CD4-positive, alpha-beta memory T cell (primary cell): Measurements from ENCODE around the gene DDIAS. TPM values are rescaled to one million over a fixed set of nuclear protein-coding genes. Genes with fewer than 3 reads are reported as not detected.
A peak's percentile ranks its signal among the peaks of the same experiment; 100 is the strongest.
"Not testable (repeated sequence)": the region's sequence is repeated elsewhere in the genome, so short reads cannot be mapped to it uniquely, and the experiment has no call there.

Source experiments
- CTCF ChIA-PET: fragments of 350-600 bp; sonication (Branson Sonifier 250); formaldehyde crosslinking; loops from one replicate; lab custom pipeline; 2021; ENCODE audit warnings: inconsistent platforms; ENCODE audit not compliant: partially characterized antibody; lab: Charles Lee
- POLR2A ChIA-PET: fragments of 350-600 bp; sonication (Branson Sonifier 250); formaldehyde crosslinking; loops from one replicate; lab custom pipeline; 2021; ENCODE audit not compliant: partially characterized antibody; lab: Charles Lee
- DNase-seq, 5 donors: peaks; one replicate each; pipeline versions ENCODE4 v3.0.0 to v3.0.0-alpha.2; 2020 to 2022; ENCODE audit warnings: mixed read lengths in 1 of 5
- H3K27ac ChIP-seq: one replicate; pipeline ENCODE4 v1.7.0; 2013; ENCODE audit warnings: low read depth, low read length
- H3K27me3 ChIP-seq: 2 replicates; pipeline ENCODE4 v1.7.0; 2013; ENCODE audit warnings: mild to moderate bottlenecking, low read length, moderate library complexity; ENCODE audit not compliant: insufficient read depth
- H3K36me3 ChIP-seq: 2 replicates; pipeline ENCODE4 v1.7.0; 2013; ENCODE audit warnings: mild to moderate bottlenecking, low read length, moderate library complexity; ENCODE audit not compliant: insufficient read depth
- H3K4me1 ChIP-seq: 2 replicates; pipeline ENCODE4 v1.7.0; 2013; ENCODE audit warnings: mild to moderate bottlenecking, low read length, moderate library complexity; ENCODE audit not compliant: insufficient read depth
- H3K4me3 ChIP-seq, 2 donors: one replicate each; pipeline ENCODE4 v1.7.0; 2013; ENCODE audit warnings: low read length in 2 of 2, mild to moderate bottlenecking in 1 of 2
- H3K9me3 ChIP-seq, 2 donors: one replicate each; pipeline ENCODE4 v1.7.0; 2013; ENCODE audit warnings: low read length in 2 of 2, control low read depth in 1 of 2; ENCODE audit not compliant: control insufficient read depth in 1 of 2
- H3K27ac Mint-ChIP-seq, 7 donors: one replicate each; pipeline ENCODE4 v1.8.0; 2020 to 2021; ENCODE audit warnings: mixed read lengths in 7 of 7, mild to moderate bottlenecking in 6 of 7, inconsistent platforms in 3 of 7, moderate library complexity in 3 of 7
- H3K27me3 Mint-ChIP-seq, 2 donors: one replicate each; pipeline ENCODE4 v1.8.0; 2020 to 2021; ENCODE audit warnings: mixed read lengths in 2 of 2
- H3K36me3 Mint-ChIP-seq, 2 donors: one replicate each; pipeline ENCODE4 v1.8.0; 2020 to 2021; ENCODE audit warnings: mixed read lengths in 2 of 2, inconsistent platforms in 1 of 2, mild to moderate bottlenecking in 1 of 2
- H3K4me1 Mint-ChIP-seq, 4 donors: one replicate each; pipeline ENCODE4 v1.8.0; 2020 to 2021; ENCODE audit warnings: mixed read lengths in 4 of 4, mild to moderate bottlenecking in 1 of 4
- H3K4me3 Mint-ChIP-seq, 8 donors: one replicate each; pipeline ENCODE4 v1.8.0; 2020 to 2021; ENCODE audit warnings: mixed read lengths in 8 of 8, mild to moderate bottlenecking in 7 of 8, moderate library complexity in 6 of 8, inconsistent platforms in 3 of 8
- H3K9me3 Mint-ChIP-seq, 8 donors: one replicate each; pipeline ENCODE4 v1.8.0; 2020 to 2021; ENCODE audit warnings: mixed read lengths in 8 of 8, mild to moderate bottlenecking in 5 of 8, inconsistent platforms in 3 of 8, moderate library complexity in 1 of 8
- intact Hi-C: fragments of 100-400 bp; cut with micrococcal nuclease; formaldehyde crosslinking; loops from one replicate; pipeline ENCODE4 v1.15.1; 2023
- polyA plus RNA-seq, 2 donors: library from polyadenylated mRNA; unstranded; fragments of 300-500 nt; fragmentation: Illumina TruSeq; gene quantifications; one replicate each; pipeline ENCODE4 v1.2.3, GENCODE V29; 2021
- total RNA-seq, 2 experiments: library from RNA; stranded (reverse); gene quantifications; one replicate each; pipeline ENCODE4 v1.2.3, GENCODE V29; 2021

Gene DDIAS
- total and polyA plus RNA-seq, 4 experiments from 2014 or later = 0.67 to 2.4 (median 0.86) TPM; not detected in 1

DNA sequence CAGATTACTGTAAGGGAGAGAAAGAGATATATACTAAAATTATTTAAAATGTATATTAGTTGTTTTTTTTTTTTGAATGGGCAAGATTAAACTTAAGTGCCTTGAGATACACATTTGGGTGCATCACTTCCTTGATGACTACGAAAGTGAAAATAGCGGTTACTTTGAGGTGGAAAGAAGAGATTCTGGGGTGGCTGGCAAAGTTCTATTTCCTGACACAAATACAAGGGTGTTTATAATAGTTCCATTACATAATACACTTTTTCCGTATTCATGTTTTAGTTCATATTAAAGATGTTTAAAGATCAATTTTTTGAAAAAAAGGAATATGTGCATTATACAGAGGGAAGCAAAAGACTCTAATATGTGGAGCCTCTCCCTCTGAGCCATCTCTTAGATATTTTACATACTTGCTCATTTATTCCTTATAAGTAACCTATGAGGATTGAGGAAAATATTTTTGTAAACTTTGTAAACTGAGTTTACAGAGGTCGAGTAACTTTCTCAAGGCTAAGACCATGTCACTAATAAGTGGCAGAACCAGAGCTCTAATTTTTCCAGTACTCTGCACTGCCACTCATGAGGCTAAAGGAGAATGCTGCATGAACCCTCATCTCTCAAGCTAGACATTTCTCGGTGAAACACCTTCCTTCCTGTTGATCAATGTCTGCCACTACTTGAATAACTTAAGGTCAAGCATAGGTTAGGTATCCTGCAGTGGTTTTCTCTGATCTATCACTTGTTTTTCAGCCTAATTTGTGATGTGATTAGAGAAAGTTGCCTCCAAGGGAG lies 58.6 kb downstream of the DDIAS start:
- Mint-ChIP-seq H3K9me3 (peaks cover 0 to 14% (median 6%) of the 10 kb centered on the region in 8 donors), H3K27ac (peak overlapping the region; percentile 86 to 96 (median 95)), H3K27me3 (no peaks in the 10 kb centered on the region), H3K4me3 (peak overlapping the region; percentile 60 to 89 (median 80)), H3K4me1 (peaks cover 57 to 88% (median 74%) of the 10 kb centered on the region in 4 donors), H3K36me3 (peaks cover 4 to 12% of the 10 kb centered on the region in 2 donors)
- H3K27ac ChIP-seq = peak overlapping the region; percentile 55
- H3K4me3 ChIP-seq = peak overlapping the region; percentile 13 to 39
- ChIA-PET CTCF (interaction anchor here (0.7 to 2.2 kb wide), 11 partner anchors 11 to 196 kb away, joined by 3 to 9 read pairs (median 4); partner anchors contain the start of gene PRCP), POLR2A (interaction anchor here (0.8 to 7.9 kb wide), 23 partner anchors 10 to 234 kb away, joined by 3 to 92 read pairs (median 6); partner anchors contain the start of genes ANKRD42, DDIAS, PCF11 and PRCP)
- DNase-seq = peak; percentile 77 to 85 (median 82)
- intact Hi-C loops = loop anchor here (1.0 to 2.0 kb wide), 6 partner anchors 11 to 196 kb away; partner anchors contain the start of genes DDIAS and RAB30
- no peaks in the 10 kb centered on the region for H3K36me3 ChIP-seq
- no peaks in the 10 kb centered on the region for H3K9me3 ChIP-seq
- H3K4me1 ChIP-seq = peaks cover 75% of the 10 kb centered on the region
- H3K27me3 ChIP-seq = no peaks in the 10 kb centered on the region

DNA sequence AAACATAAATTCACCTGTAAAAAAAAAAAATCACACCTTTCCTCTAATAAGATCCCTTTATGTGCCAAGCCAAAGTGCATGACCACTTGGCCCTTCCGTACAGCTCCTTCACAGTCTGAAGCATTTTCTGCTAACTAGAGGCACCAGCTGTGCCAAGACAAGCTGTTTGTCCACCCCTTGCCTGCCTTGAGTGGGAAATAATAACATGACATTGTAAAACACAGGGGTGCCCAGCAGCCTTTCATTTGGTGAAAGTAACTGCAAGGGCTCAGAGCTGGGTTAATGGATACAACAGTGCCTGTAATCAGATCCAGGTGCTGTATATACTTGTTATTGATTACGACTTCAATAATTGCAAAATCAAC lies 59.2 kb downstream of the DDIAS start:
- H3K4me1 Mint-ChIP-seq = peaks cover 57 to 88% (median 74%) of the 10 kb centered on the region in 4 donors
- H3K9me3 Mint-ChIP-seq = peaks cover 0 to 8% (median 2%) of the 10 kb centered on the region in 8 donors
- peak overlapping the region; percentile 86 to 96 (median 95) for H3K27ac Mint-ChIP-seq
- peak overlapping the region in 1 of 2 donors; percentile 39 for H3K4me3 ChIP-seq
- H3K4me3 Mint-ChIP-seq = peak overlapping the region; percentile 60 to 89 (median 80)
- H3K9me3 ChIP-seq = no peaks in the 10 kb centered on the region
- DNase-seq = peak in 1 of 5 donors; percentile 36
- CTCF ChIA-PET = interaction anchor here (0.7 to 2.2 kb wide), 11 partner anchors 11 to 195 kb away, joined by 3 to 9 read pairs (median 3); partner anchors contain the start of gene PRCP
- intact Hi-C loops = loop anchor here (1.0 to 2.0 kb wide), 6 partner anchors 11 to 196 kb away; partner anchors contain the start of genes DDIAS and RAB30
- no peaks in the 10 kb centered on the region for H3K27me3 Mint-ChIP-seq
- peaks cover 69% of the 10 kb centered on the region for H3K4me1 ChIP-seq
- no peaks in the 10 kb centered on the region for H3K36me3 ChIP-seq
- peak overlapping the region; percentile 55 for H3K27ac ChIP-seq
- H3K36me3 Mint-ChIP-seq = peaks cover 0 to 7% of the 10 kb centered on the region in 2 donors
- POLR2A ChIA-PET = interaction anchor here (0.8 to 7.9 kb wide), 23 partner anchors 10 to 233 kb away, joined by 3 to 92 read pairs (median 6); partner anchors contain the start of genes ANKRD42, DDIAS, PCF11 and PRCP
- no peaks in the 10 kb centered on the region for H3K27me3 ChIP-seq

DNA sequence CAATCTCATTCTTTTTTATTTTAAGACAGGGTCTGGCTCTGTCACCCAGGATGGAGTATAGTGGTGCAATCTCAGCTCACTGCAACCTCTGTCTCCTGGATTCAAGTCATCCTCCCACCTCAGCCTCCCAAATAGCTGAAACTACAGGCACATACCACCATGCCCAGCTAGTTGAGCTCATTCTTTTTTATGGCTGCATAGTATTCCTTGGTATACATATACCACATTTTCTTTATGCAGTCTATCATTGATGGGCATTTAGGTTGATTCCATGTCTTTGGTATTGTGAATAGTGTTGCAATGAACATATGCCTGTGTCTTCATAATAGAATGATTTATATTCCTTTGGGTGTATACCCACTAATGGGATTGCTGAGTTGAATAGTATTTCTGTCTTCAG lies 60.5 kb downstream of the DDIAS start:
- H3K4me3 Mint-ChIP-seq = peak overlapping the region in 2 of 8 donors; percentile 41 to 68

DNA sequence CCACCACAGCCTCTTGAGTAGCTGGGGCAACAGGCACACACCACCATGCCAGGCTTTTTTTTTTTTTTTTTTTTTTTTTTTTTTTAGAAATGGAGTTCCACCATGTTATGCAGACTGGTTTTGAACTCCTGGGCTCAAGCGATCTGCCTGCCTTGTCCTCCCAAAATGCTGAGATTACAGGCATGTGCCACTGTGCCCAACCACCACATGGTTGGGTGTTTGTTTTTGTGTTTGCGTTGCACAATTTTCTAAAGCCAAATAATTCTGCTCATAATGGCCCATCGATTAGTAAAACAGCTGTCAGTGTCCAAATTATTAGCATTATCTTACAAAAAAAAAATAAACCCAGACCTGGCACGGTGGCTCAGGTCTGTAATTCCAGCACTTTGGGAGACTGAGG lies 65.8 kb downstream of the DDIAS start:
- peaks cover 14% of the 10 kb centered on the region for H3K4me1 ChIP-seq
- Mint-ChIP-seq H3K4me1 (peaks cover 26 to 56% (median 33%) of the 10 kb centered on the region in 4 donors), H3K36me3 (peaks cover 0 to 4% of the 10 kb centered on the region in 2 donors), H3K9me3 (no peaks in the 10 kb centered on the region), H3K27ac (no peak overlapping the region), H3K27me3 (no peaks in the 10 kb centered on the region), H3K4me3 (no peak overlapping the region)
- DNase-seq = no peak
- ChIA-PET CTCF (no interaction called here), POLR2A (no interaction called here)
- H3K27me3 ChIP-seq = no peaks in the 10 kb centered on the region
- no peaks in the 10 kb centered on the region for H3K9me3 ChIP-seq
- no peak overlapping the region for H3K4me3 ChIP-seq
- no peak overlapping the region for H3K27ac ChIP-seq
- no peaks in the 10 kb centered on the region for H3K36me3 ChIP-seq
- intact Hi-C loops = no loop called here

More for the DNA sequence above, 60.5 kb downstream of the DDIAS start:
- intact Hi-C loops, H3K36me3 ChIP-seq, H3K9me3 ChIP-seq, H3K27me3 ChIP-seq, H3K27ac ChIP-seq, DNase-seq, H3K27me3 Mint-ChIP-seq, H3K9me3 Mint-ChIP-seq, H3K36me3 Mint-ChIP-seq, H3K4me3 ChIP-seq: not testable (repeated sequence)
- peak overlapping the region in 3 of 7 donors; percentile 55 to 63 (median 62) for H3K27ac Mint-ChIP-seq
- H3K4me1 ChIP-seq = peaks cover 57% of the 10 kb centered on the region
- POLR2A ChIA-PET = interaction anchor here (0.6 to 7.9 kb wide), 6 partner anchors 9 to 196 kb away, joined by 3 to 92 read pairs (median 20); partner anchors contain the start of genes DDIAS and PCF11
- peaks cover 47 to 80% (median 66%) of the 10 kb centered on the region in 4 donors for H3K4me1 Mint-ChIP-seq
- CTCF ChIA-PET = interaction anchor here (0.8 to 1.8 kb wide), 5 partner anchors 9 to 95 kb away, joined by 3 to 6 read pairs (median 3); no protein-coding TSS in a partner anchor

DNA sequence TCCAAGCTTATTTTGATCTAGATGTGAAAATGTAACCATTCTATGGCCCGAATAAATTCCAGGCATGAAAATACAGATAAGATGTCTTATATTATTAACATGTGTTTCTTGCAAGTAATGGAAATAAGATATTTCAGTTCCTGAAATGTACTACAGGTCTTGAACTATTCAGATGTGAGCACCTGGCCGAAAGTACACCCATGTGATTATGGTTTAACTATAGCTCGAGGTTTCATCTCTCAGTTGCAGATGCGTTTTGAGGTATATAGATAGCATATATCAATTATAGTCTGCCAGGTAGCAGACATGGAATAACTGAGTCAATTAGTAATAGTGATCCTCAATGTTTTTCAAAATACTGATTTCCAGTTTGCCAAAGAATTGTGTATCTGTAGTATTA lies 68.3 kb downstream of the DDIAS start:
- Histone ChIP-seq H3K4me1 (peaks cover 7% of the 10 kb centered on the region), H3K9me3 (no peaks in the 10 kb centered on the region), H3K36me3 (no peaks in the 10 kb centered on the region), H3K27ac (no peak overlapping the region), H3K4me3 (no peak overlapping the region), H3K27me3 (no peaks in the 10 kb centered on the region)
- Mint-ChIP-seq H3K4me3 (peak overlapping the region in 2 of 8 donors; percentile 2 to 43), H3K4me1 (peaks cover 18 to 39% (median 19%) of the 10 kb centered on the region in 4 donors), H3K9me3 (no peaks in the 10 kb centered on the region), H3K27me3 (no peaks in the 10 kb centered on the region), H3K27ac (no peak overlapping the region), H3K36me3 (peaks cover 0 to 4% of the 10 kb centered on the region in 2 donors)
- DNase-seq = no peak
- ChIA-PET POLR2A (interaction anchor here (1.2 to 3.6 kb wide), 4 partner anchors 9 to 69 kb away, joined by 3 to 46 read pairs (median 20); partner anchors contain the start of genes DDIAS and PRCP), CTCF (no interaction called here)
- intact Hi-C loops = no loop called here

DNA sequence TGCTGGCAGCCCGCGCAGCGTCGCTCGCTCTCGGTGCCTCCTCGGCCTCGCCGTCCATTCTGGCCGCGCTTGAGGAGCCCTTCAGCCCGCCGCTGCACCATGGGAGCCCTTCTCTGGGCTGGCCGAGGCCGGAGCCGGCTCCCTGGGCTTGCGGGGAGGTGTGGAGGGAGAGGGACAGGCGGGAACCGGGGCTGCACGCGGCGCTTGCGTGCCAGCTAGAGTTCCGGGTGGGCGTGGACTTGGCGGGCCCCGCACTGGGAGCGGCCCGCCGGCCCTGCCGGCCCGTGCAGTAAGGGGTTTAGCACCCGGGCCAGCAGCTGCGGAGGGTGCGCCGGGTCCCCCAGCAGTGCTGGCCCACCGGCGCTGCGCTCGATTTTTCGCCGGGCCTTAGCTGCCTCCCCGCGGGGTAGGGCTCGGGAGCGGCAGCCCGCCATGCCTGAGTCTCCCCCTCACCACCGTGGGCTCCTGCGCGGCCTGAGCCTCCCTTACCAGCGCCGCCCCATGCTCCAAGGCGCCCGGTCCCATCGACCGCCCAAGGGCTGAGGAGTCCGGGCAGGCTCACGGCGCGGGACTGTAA lies 69.1 kb downstream of the DDIAS start:
- Mint-ChIP-seq H3K4me3 (peak overlapping the region in 3 of 8 donors; percentile 17 to 57 (median 43)), H3K4me1 (peaks cover 11 to 31% (median 12%) of the 10 kb centered on the region in 4 donors), H3K27ac (peak overlapping the region in 1 of 7 donors; percentile 85)
- not testable (repeated sequence) for H3K4me3 ChIP-seq, H3K4me1 ChIP-seq, H3K27me3 ChIP-seq, H3K36me3 Mint-ChIP-seq, H3K9me3 Mint-ChIP-seq, H3K9me3 ChIP-seq, H3K27ac ChIP-seq, H3K36me3 ChIP-seq, H3K27me3 Mint-ChIP-seq
- intact Hi-C loops = loop anchor here (1.0 kb wide), 3 partner anchors 10 to 186 kb away; no protein-coding TSS in a partner anchor
- POLR2A ChIA-PET = interaction anchor here (0.8 to 3.6 kb wide), 10 partner anchors 10 to 190 kb away, joined by 3 to 46 read pairs (median 4); partner anchors contain the start of genes DDIAS, PCF11 and PRCP
- CTCF ChIA-PET = interaction anchor here (0.9 to 2.0 kb wide), 7 partner anchors 8 to 279 kb away, joined by 3 to 10 read pairs (median 4); no protein-coding TSS in a partner anchor
- DNase-seq = peak in 1 of 5 donors; percentile 42
